ENCODE measurements around the gene KCNJ14.

Gene KCNJ14

DNA sequence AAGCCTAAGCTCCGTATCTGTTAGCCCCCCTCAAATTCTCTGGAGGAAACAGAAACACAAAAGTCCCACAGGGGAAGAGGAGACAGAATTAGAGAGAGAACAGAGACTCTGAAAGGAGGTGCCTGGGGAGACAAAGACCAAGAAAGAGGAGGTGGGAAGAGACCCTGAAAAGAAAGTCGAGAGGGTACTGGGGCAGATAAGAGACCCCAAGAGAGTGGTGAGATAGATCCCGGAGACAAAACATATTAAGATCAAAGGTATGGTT, 10.5 kb upstream of the KCNJ14 start:
- TF ChIP-seq, protein P1, sequence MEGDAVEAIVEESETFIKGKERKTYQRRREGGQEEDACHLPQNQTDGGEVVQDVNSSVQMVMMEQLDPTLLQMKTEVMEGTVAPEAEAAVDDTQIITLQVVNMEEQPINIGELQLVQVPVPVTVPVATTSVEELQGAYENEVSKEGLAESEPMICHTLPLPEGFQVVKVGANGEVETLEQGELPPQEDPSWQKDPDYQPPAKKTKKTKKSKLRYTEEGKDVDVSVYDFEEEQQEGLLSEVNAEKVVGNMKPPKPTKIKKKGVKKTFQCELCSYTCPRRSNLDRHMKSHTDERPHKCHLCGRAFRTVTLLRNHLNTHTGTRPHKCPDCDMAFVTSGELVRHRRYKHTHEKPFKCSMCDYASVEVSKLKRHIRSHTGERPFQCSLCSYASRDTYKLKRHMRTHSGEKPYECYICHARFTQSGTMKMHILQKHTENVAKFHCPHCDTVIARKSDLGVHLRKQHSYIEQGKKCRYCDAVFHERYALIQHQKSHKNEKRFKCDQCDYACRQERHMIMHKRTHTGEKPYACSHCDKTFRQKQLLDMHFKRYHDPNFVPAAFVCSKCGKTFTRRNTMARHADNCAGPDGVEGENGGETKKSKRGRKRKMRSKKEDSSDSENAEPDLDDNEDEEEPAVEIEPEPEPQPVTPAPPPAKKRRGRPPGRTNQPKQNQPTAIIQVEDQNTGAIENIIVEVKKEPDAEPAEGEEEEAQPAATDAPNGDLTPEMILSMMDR (IDR thresholded peaks at IDR 0.05; ENCODE audit: extremely low read depth, insufficient read depth, missing control alignments), result no peak
- DNase-seq (ENCODE audit: low spot score), result peak; percentile 36
- in situ Hi-C loops (cut with MboI; ENCODE audit: low pct_unique_long_range_greater_than_20kb, low sequenced_read_pairs, unreplicated experiment), result no loop called here

DNA sequence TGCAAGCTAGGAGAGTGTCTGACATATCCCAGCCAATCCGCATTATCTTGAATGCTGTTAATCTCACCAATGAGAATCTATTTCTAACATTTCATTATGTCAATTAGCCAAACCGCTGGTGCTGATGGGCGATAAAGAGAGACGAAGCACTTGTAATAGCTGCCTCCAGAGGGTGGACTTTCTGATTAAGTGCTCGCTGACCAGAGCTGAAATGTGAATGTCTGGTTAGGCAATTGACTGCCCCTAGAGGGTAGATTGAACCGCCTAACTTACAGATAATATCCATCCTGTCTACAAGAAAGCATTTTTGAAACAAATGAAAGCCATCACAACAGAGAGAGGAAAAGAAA, 10.1 kb upstream of the KCNJ14 start:
- in situ Hi-C loops (cut with MboI; ENCODE audit: low pct_unique_long_range_greater_than_20kb, low sequenced_read_pairs, unreplicated experiment), result no loop called here
- TF ChIP-seq, protein P1 (IDR thresholded peaks at IDR 0.05; ENCODE audit: extremely low read depth, insufficient read depth, missing control alignments), result peak; percentile 23
- peak; percentile 80 for DNase-seq (ENCODE audit: low spot score)

DNA sequence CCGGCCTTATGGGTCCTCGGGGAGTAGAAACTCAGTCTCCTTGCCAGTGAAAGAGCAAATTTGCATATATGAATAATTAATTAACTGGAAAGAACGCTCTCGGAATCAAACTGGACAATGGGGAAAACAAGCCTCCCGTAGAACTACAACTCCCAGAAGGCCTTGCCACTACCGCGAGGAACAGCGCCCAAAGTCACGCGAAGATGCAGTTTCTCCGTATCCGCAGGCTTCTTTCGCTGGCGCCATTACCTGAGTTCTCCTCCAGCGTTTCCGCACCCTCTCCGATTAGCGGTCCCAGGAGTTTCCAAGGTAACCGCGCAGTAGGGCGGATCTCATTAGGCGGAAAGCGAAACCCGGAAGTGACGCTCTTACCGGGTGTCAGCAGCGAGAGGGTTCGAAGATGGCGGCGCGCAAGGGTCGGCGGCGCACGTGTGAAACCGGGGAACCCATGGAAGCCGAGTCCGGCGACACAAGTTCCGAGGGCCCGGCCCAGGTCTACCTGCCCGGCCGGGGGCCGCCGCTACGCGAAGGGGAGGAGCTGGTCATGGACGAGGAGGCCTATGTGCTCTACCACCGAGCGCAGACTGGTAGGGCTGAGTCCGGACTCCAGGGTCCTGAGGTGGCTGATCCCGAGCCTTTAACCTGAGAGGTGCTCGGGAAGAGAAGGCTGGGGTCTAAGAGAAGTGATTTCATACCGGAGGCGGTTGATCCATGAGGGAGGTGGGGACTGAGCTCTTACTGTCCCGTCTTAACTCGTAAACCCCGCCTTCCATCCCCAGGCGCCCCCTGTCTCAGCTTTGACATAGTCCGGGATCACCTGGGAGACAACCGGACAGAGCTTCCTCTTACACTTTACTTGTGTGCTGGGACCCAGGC, 9.5 kb upstream of the KCNJ14 start, which contains the start of gene GRWD1:
Gene GRWD1, plus strand, starts transcription at position 378 of the 876 bp plus-strand sequence. Its CDS starts 23 bp downstream, at position 401.
- in situ Hi-C loops (cut with MboI; ENCODE audit: low pct_unique_long_range_greater_than_20kb, low sequenced_read_pairs, unreplicated experiment), result no loop called here
- TF ChIP-seq, protein P1 (IDR thresholded peaks at IDR 0.05; ENCODE audit: extremely low read depth, insufficient read depth, missing control alignments), result peak; percentile 22
- peak; percentile 97 for DNase-seq (ENCODE audit: low spot score)

DNA sequence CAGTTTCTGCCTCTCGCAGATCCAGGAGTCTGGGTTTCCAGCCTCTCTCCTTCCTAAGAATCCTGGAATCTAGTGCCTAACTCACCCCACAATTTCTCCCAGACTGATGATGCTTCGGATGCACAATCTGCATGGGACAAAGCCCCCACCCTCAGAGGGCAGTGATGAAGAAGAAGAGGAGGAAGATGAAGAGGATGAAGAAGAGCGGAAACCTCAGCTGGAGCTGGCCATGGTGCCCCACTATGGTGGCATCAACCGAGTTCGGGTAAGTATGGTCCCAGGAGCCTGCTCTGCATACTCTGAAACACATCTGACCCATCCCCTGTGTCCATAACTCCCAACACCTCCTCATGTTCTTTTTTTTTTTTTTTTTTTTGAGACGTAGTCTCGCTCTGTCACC, 8.8 kb upstream of the KCNJ14 start:
- in situ Hi-C loops (cut with MboI; ENCODE audit: low pct_unique_long_range_greater_than_20kb, low sequenced_read_pairs, unreplicated experiment), result no loop called here
- no peak for DNase-seq (ENCODE audit: low spot score)
- TF ChIP-seq, protein P1 (IDR thresholded peaks at IDR 0.05; ENCODE audit: extremely low read depth, insufficient read depth, missing control alignments), result no peak

DNA sequence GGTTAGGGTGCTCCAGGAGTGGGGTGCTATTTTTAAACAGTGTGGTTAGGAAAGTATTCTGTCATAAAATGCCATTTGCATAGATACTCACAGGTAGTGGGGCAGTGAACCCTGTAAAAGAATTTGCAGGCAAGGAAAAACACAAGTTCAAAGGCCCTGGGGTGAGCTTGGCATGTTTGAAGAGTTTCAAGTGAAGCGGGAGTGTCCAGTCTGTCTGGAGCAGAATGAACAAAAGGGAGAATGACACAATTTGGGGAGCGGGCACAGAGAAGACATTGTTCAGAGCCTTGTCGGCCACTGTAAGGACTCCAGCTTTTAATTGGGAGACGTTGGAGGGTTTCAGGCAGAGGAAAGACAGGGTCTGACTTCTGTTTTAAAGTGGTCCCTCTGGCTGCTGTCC, 6.8 kb upstream of the KCNJ14 start:
- DNase-seq (ENCODE audit: low spot score), result no peak
- in situ Hi-C loops (cut with MboI; ENCODE audit: low pct_unique_long_range_greater_than_20kb, low sequenced_read_pairs, unreplicated experiment), result no loop called here
- TF ChIP-seq, protein P1 (IDR thresholded peaks at IDR 0.05; ENCODE audit: extremely low read depth, insufficient read depth, missing control alignments), result no peak

DNA sequence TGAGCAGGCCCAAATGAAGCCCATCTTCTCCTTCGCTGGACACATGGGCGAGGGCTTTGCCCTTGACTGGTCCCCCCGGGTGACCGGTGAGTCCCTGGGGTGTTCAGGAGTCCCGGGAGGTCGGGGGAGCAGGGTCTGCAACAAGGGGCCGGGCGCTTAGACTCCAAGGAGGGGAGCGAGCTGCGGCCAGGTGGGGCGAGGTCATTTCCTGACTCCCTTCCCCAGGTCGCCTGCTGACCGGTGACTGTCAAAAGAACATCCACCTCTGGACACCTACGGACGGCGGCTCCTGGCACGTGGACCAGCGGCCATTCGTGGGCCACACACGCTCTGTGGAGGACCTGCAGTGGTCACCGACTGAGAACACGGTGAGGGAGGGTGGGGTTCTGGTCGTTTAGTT, 4.9 kb upstream of the KCNJ14 start:
- no peak for DNase-seq (ENCODE audit: low spot score)
- TF ChIP-seq, protein P1 (IDR thresholded peaks at IDR 0.05; ENCODE audit: extremely low read depth, insufficient read depth, missing control alignments), result no peak
- in situ Hi-C loops (cut with MboI; ENCODE audit: low pct_unique_long_range_greater_than_20kb, low sequenced_read_pairs, unreplicated experiment), result no loop called here
